ENCODE measurements around the gene NFAM1.

Gene NFAM1

GRCh38 chr22:42432020-42432596, at the start of gene NFAM1:
TSS of gene NFAM1 (minus strand) at chr22:42432403. CDS start at chr22:42432357, 46 bp downstream.
- Histone ChIP-seq H3K4me1 (ENCODE audit: insufficient read depth, low read length) (peaks cover 22% of the 10 kb centered on the region), H3K27me3 (ENCODE audit: control insufficient read depth in 1 of 2, insufficient read depth in 2 of 2, low read length in 2 of 2) (no peaks in the 10 kb centered on the region), H3K36me3 (ENCODE audit: insufficient read depth, low read length) (no peaks in the 10 kb centered on the region), H3K4me3 (ENCODE audit: low read depth in 1 of 2, low read length in 2 of 2) (no peak within 1 kb of the TSS), H3K9ac (ENCODE audit: low read length) (no peak within 1 kb of the TSS), H3K9me3 (ENCODE audit: low read length) (no peaks in the 10 kb centered on the region), H3K27ac (ENCODE audit: low read depth, low read length) (no peak within 1 kb of the TSS)

GRCh38 chr22:42475122-42475521, 42.9 kb upstream of the NFAM1 start:
- Histone ChIP-seq H3K27me3 (ENCODE audit: control insufficient read depth in 1 of 2, insufficient read depth in 2 of 2, low read length in 2 of 2) (no peaks in the 10 kb centered on the region), H3K36me3 (ENCODE audit: insufficient read depth, low read length) (no peaks in the 10 kb centered on the region), H3K27ac (ENCODE audit: low read depth, low read length) (no peak overlapping the region), H3K9me3 (ENCODE audit: low read length) (no peaks in the 10 kb centered on the region), H3K4me1 (ENCODE audit: insufficient read depth, low read length) (no peaks in the 10 kb centered on the region), H3K9ac (ENCODE audit: low read length) (no peak overlapping the region), H3K4me3 (ENCODE audit: low read depth in 1 of 2, low read length in 2 of 2) (no peak overlapping the region)

- Histone ChIP-seq H3K4me3 (ENCODE audit: low read depth in 1 of 2, low read length in 2 of 2) (no peak overlapping the region), H3K9me3 (ENCODE audit: low read length) (no peaks in the 10 kb centered on the region), H3K9ac (ENCODE audit: low read length) (no peak overlapping the region), H3K27ac (ENCODE audit: low read depth, low read length) (no peak overlapping the region), H3K4me1 (ENCODE audit: insufficient read depth, low read length) (no peaks in the 10 kb centered on the region), H3K27me3 (ENCODE audit: control insufficient read depth in 1 of 2, insufficient read depth in 2 of 2, low read length in 2 of 2) (no peaks in the 10 kb centered on the region), H3K36me3 (ENCODE audit: insufficient read depth, low read length) (no peaks in the 10 kb centered on the region)
These were observed 41.4 kb upstream of the NFAM1 start for GRCh38 chr22:42473484-42474193.

- Histone ChIP-seq H3K4me1 (ENCODE audit: insufficient read depth, low read length) (no peaks in the 10 kb centered on the region), H3K27ac (ENCODE audit: low read depth, low read length) (no peak overlapping the region), H3K4me3 (ENCODE audit: low read depth in 1 of 2, low read length in 2 of 2) (no peak overlapping the region)
These were observed 40.5 kb upstream of the NFAM1 start for GRCh38 chr22:42472671-42473070.

GRCh38 chr22:42471441-42471840, 39.2 kb upstream of the NFAM1 start:
- Histone ChIP-seq H3K9me3 (ENCODE audit: low read length) (no peaks in the 10 kb centered on the region), H3K27ac (ENCODE audit: low read depth, low read length) (no peak overlapping the region)

More at GRCh38 chr22:42472671-42473070, 40.5 kb upstream of the NFAM1 start:
- Histone ChIP-seq H3K36me3 (ENCODE audit: insufficient read depth, low read length) (no peaks in the 10 kb centered on the region), H3K9me3 (ENCODE audit: low read length) (no peaks in the 10 kb centered on the region), H3K27me3 (ENCODE audit: control insufficient read depth in 1 of 2, insufficient read depth in 2 of 2, low read length in 2 of 2) (no peaks in the 10 kb centered on the region), H3K9ac (ENCODE audit: low read length) (no peak overlapping the region)

GRCh38 chr22:42470366-42471082, 38.3 kb upstream of the NFAM1 start:
- Histone ChIP-seq H3K27me3 (ENCODE audit: control insufficient read depth in 1 of 2, insufficient read depth in 2 of 2, low read length in 2 of 2) (no peaks in the 10 kb centered on the region), H3K9ac (ENCODE audit: low read length) (no peak overlapping the region), H3K4me1 (ENCODE audit: insufficient read depth, low read length) (no peaks in the 10 kb centered on the region), H3K9me3 (ENCODE audit: low read length) (no peaks in the 10 kb centered on the region), H3K27ac (ENCODE audit: low read depth, low read length) (no peak overlapping the region), H3K4me3 (ENCODE audit: low read depth in 1 of 2, low read length in 2 of 2) (no peak overlapping the region), H3K36me3 (ENCODE audit: insufficient read depth, low read length) (no peaks in the 10 kb centered on the region)

More at GRCh38 chr22:42471441-42471840, 39.2 kb upstream of the NFAM1 start:
- no peak overlapping the region for H3K4me3 ChIP-seq (ENCODE audit: low read depth in 1 of 2, low read length in 2 of 2)
- no peaks in the 10 kb centered on the region for H3K27me3 ChIP-seq (ENCODE audit: control insufficient read depth in 1 of 2, insufficient read depth in 2 of 2, low read length in 2 of 2)
- H3K9ac ChIP-seq (ENCODE audit: low read length): no peak overlapping the region
- no peaks in the 10 kb centered on the region for H3K4me1 ChIP-seq (ENCODE audit: insufficient read depth, low read length)
- H3K36me3 ChIP-seq (ENCODE audit: insufficient read depth, low read length): no peaks in the 10 kb centered on the region

GRCh38 chr22:42468841-42469240, 36.6 kb upstream of the NFAM1 start:
- no peaks in the 10 kb centered on the region for H3K27me3 ChIP-seq (ENCODE audit: control insufficient read depth in 1 of 2, insufficient read depth in 2 of 2, low read length in 2 of 2)
- no peaks in the 10 kb centered on the region for H3K36me3 ChIP-seq (ENCODE audit: insufficient read depth, low read length)
- no peaks in the 10 kb centered on the region for H3K4me1 ChIP-seq (ENCODE audit: insufficient read depth, low read length)
- H3K9ac ChIP-seq (ENCODE audit: low read length): no peak overlapping the region
- no peak overlapping the region for H3K4me3 ChIP-seq (ENCODE audit: low read depth in 1 of 2, low read length in 2 of 2)
- no peak overlapping the region for H3K27ac ChIP-seq (ENCODE audit: low read depth, low read length)
- no peaks in the 10 kb centered on the region for H3K9me3 ChIP-seq (ENCODE audit: low read length)

- H3K27me3 ChIP-seq (ENCODE audit: control insufficient read depth in 1 of 2, insufficient read depth in 2 of 2, low read length in 2 of 2): peaks cover 11 to 18% of the 10 kb centered on the region in 2 donors
These were observed 29.8 kb upstream of the NFAM1 start for GRCh38 chr22:42462016-42462415.

GRCh38 chr22:42461511-42461910, 29.3 kb upstream of the NFAM1 start:
- Histone ChIP-seq H3K9ac (ENCODE audit: low read length) (no peak overlapping the region), H3K36me3 (ENCODE audit: insufficient read depth, low read length) (no peaks in the 10 kb centered on the region), H3K4me1 (ENCODE audit: insufficient read depth, low read length) (no peaks in the 10 kb centered on the region), H3K27me3 (ENCODE audit: control insufficient read depth in 1 of 2, insufficient read depth in 2 of 2, low read length in 2 of 2) (peaks cover 11 to 18% of the 10 kb centered on the region in 2 donors), H3K27ac (ENCODE audit: low read depth, low read length) (no peak overlapping the region), H3K9me3 (ENCODE audit: low read length) (no peaks in the 10 kb centered on the region), H3K4me3 (ENCODE audit: low read depth in 1 of 2, low read length in 2 of 2) (no peak overlapping the region)

More at GRCh38 chr22:42462016-42462415, 29.8 kb upstream of the NFAM1 start:
- Histone ChIP-seq H3K4me3 (ENCODE audit: low read depth in 1 of 2, low read length in 2 of 2) (no peak overlapping the region), H3K9me3 (ENCODE audit: low read length) (no peaks in the 10 kb centered on the region), H3K36me3 (ENCODE audit: insufficient read depth, low read length) (no peaks in the 10 kb centered on the region), H3K27ac (ENCODE audit: low read depth, low read length) (no peak overlapping the region), H3K9ac (ENCODE audit: low read length) (no peak overlapping the region), H3K4me1 (ENCODE audit: insufficient read depth, low read length) (no peaks in the 10 kb centered on the region)

- Histone ChIP-seq H3K36me3 (ENCODE audit: insufficient read depth, low read length) (no peaks in the 10 kb centered on the region), H3K27me3 (ENCODE audit: control insufficient read depth in 1 of 2, insufficient read depth in 2 of 2, low read length in 2 of 2) (peaks cover 11 to 18% of the 10 kb centered on the region in 2 donors), H3K4me3 (ENCODE audit: low read depth in 1 of 2, low read length in 2 of 2) (no peak overlapping the region), H3K27ac (ENCODE audit: low read depth, low read length) (no peak overlapping the region), H3K9ac (ENCODE audit: low read length) (no peak overlapping the region), H3K4me1 (ENCODE audit: insufficient read depth, low read length) (no peaks in the 10 kb centered on the region), H3K9me3 (ENCODE audit: low read length) (no peaks in the 10 kb centered on the region)
These were observed 27.3 kb upstream of the NFAM1 start for GRCh38 chr22:42459287-42460063.

GRCh38 chr22:42452916-42453315, 20.7 kb upstream of the NFAM1 start:
- Histone ChIP-seq H3K36me3 (ENCODE audit: insufficient read depth, low read length) (no peaks in the 10 kb centered on the region), H3K9ac (ENCODE audit: low read length) (no peak overlapping the region), H3K27ac (ENCODE audit: low read depth, low read length) (no peak overlapping the region), H3K4me3 (ENCODE audit: low read depth in 1 of 2, low read length in 2 of 2) (no peak overlapping the region), H3K27me3 (ENCODE audit: control insufficient read depth in 1 of 2, insufficient read depth in 2 of 2, low read length in 2 of 2) (peaks cover 0 to under 1% of the 10 kb centered on the region in 2 donors), H3K4me1 (ENCODE audit: insufficient read depth, low read length) (no peaks in the 10 kb centered on the region), H3K9me3 (ENCODE audit: low read length) (no peaks in the 10 kb centered on the region)
